OCI-LY7 (cell line): Measurements from ENCODE around the gene FHDC1. TPM values are rescaled to one million over a fixed set of nuclear protein-coding genes. Genes with fewer than 3 reads are reported as not detected.

Experiments
- BruUV-seq: library from RNA; stranded (reverse); fragments of 400-500 nt; replicated peaks from 2 replicates; lab custom pipeline; 2021; lab: Mats Ljungman, UMichigan
- CTCF ChIA-PET: fragments of 300-600 bp; sonication (Branson Sonifier 250); formaldehyde crosslinking; loops from one replicate; lab custom pipeline; 2022; ENCODE audit warnings: antibody characterized with exemption; ENCODE audit not compliant: unreplicated experiment; lab: Charles Lee
- POLR2A ChIA-PET: fragments of 300-600 bp; sonication (Branson Sonifier 250); formaldehyde crosslinking; loops from one replicate; lab custom pipeline; 2022; ENCODE audit warnings: antibody characterized with exemption; lab: Charles Lee
- DNase-seq: peaks from one replicate; pipeline ENCODE4 v3.0.0-alpha.2; 2015; ENCODE audit warnings: low spot score
- H2AFZ ChIP-seq: fragments of 200-600 bp; sonication (generic), shearing (Covaris generic); 2 replicates; pipeline ENCODE4 v1.6.1; 2014; ENCODE audit warnings: mild to moderate bottlenecking, antibody characterized with exemption, low read length, moderate library complexity
- H3K27ac ChIP-seq: fragments of 200-600 bp; sonication (generic); 2 replicates; pipeline ENCODE4 v1.5.1; 2014; ENCODE audit warnings: mixed run types, low read depth, mild to moderate bottlenecking, moderate library complexity, low read length, inconsistent platforms; ENCODE audit not compliant: poor library complexity, severe bottlenecking
- H3K36me3 ChIP-seq: fragments of 200-600 bp; sonication (generic); 2 replicates; pipeline ENCODE4 v1.6.1; 2014; ENCODE audit warnings: mild to moderate bottlenecking, antibody characterized with exemption, low read length, moderate library complexity, mixed read lengths; ENCODE audit not compliant: insufficient read depth
- H3K4me1 ChIP-seq: fragments of 200-600 bp; sonication (generic); 2 replicates; pipeline ENCODE4 v1.5.1; 2014; ENCODE audit warnings: mild to moderate bottlenecking, low read length; ENCODE audit not compliant: insufficient read depth, poor library complexity, severe bottlenecking
- H3K4me2 ChIP-seq: fragments of 200-600 bp; sonication (generic); 2 replicates; pipeline ENCODE4 v1.6.1; 2014; ENCODE audit warnings: mild to moderate bottlenecking, low read length
- H3K4me3 ChIP-seq: fragments of 200-600 bp; sonication (generic); 2 replicates; pipeline ENCODE4 v1.5.1; 2014; ENCODE audit warnings: mild to moderate bottlenecking, low read depth, low read length; ENCODE audit not compliant: poor library complexity, severe bottlenecking
- H3K79me2 ChIP-seq: fragments of 200-600 bp; sonication (generic); 2 replicates; pipeline ENCODE4 v1.6.1; 2016; ENCODE audit warnings: low read depth, mild to moderate bottlenecking, low read length, moderate library complexity, mixed read lengths; ENCODE audit not compliant: insufficient read depth
- H3K9me2 ChIP-seq: fragments of 200-600 bp; sonication (generic); 2 replicates; pipeline ENCODE4 v1.6.1; 2016; ENCODE audit warnings: mild to moderate bottlenecking, low read length, mixed read lengths; ENCODE audit not compliant: insufficient read depth
- H3K9me3 ChIP-seq: fragments of 200-600 bp; sonication (generic); 2 replicates; pipeline ENCODE4 v1.6.1; 2014; ENCODE audit warnings: mild to moderate bottlenecking, mixed run types, low read length, mixed read lengths
- H4K20me1 ChIP-seq: fragments of 200-600 bp; sonication (generic); 2 replicates; pipeline ENCODE4 v1.6.1; 2014; ENCODE audit warnings: mild to moderate bottlenecking, antibody characterized with exemption, low read length, moderate library complexity, mixed read lengths; ENCODE audit not compliant: insufficient read depth
- EZH2phosphoT487 ChIP-seq: fragments of 200-600 bp; sonication (generic); IDR thresholded peaks from 2 replicates; pipeline ENCODE4 v1.6.1; 2018; ENCODE audit warnings: low read depth, borderline replicate concordance, mild to moderate bottlenecking, mixed run types, antibody characterized with exemption, low read length, moderate library complexity, mixed read lengths
- intact Hi-C: fragments of 100-400 bp; cut with micrococcal nuclease; formaldehyde crosslinking; loops from one replicate; pipeline ENCODE4 v1.10.0; 2022; ENCODE audit not compliant: unreplicated experiment
- total RNA-seq, 2 experiments: library from RNA; depleted of rRNA in 1 of 2; stranded (reverse); fragments of >200 nt in 1 of 2; shearing (Covaris generic) in 1 of 2; gene quantifications; 2 replicates each; pipeline ENCODE4 v1.2.3, GENCODE V29; 2014 to 2022
- TF ChIP-seq, protein P1 (sequence below): fragments of 200-600 bp; sonication (generic); conservative IDR thresholded peaks from 2 replicates; pipeline ENCODE4 v1.5.1; 2014; ENCODE audit warnings: mild to moderate bottlenecking, antibody characterized with exemption, low read length, moderate library complexity, mixed read lengths

FHDC1 gene
- total RNA-seq, 2 experiments from 2014 or later = 0.04 to 0.13 TPM

DNA sequence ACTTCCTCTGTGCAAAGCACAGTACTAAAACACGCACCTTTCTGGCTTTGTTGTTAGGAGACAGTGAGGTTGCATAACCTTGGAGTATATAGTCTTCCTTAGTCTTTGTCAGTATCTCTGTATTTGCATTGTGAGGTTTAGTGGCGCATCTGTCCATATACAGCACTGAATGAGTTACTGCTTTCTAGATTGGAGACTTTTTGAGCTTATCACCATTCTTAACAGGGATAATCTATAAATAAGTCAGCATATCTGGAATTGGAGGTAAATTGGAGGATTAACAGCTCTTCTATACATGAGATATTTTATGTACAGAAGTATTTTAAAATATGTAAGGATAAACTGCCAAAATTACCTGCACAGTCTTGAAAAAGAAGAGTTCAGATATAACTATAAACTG is 4.3 kb downstream of the FHDC1 start:
- H3K9me2 ChIP-seq = no peaks in the 10 kb centered on the region
- POLR2A ChIA-PET = interaction anchor here (0.7 to 1.3 kb wide), 3 partner anchors 11 to 27 kb away, joined by 3 to 6 read pairs (median 4); no protein-coding TSS in a partner anchor

DNA sequence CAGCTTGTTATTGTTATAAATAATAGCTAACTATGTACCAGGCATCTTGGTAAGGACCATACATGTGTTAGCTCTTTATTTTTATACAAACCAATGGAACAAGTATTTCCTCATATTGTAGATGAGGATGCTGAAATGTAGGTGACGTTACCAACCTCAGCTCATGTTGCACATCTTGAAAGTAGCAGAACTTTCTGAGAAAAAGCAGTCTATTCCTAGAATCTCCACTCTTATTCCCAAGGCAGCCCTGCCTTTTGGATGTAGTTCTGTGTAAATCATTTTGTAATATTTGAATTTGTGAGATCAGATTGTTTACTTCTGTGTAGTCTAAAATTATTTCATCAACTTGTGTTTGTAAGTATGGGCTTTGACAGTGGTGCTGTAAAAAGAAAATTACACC is 5.3 kb downstream of the FHDC1 start:
- Histone ChIP-seq H3K4me2 (no peak overlapping the region), H4K20me1 (no peaks in the 10 kb centered on the region), H3K9me2 (no peaks in the 10 kb centered on the region), H3K4me1 (no peaks in the 10 kb centered on the region), H2AFZ (no peak overlapping the region), H3K9me3 (no peaks in the 10 kb centered on the region), H3K36me3 (no peaks in the 10 kb centered on the region), H3K79me2 (no peaks in the 10 kb centered on the region), H3K4me3 (no peak overlapping the region), H3K27ac (no peak overlapping the region)
- DNase-seq = no peak
- TF ChIP-seq, protein P1, sequence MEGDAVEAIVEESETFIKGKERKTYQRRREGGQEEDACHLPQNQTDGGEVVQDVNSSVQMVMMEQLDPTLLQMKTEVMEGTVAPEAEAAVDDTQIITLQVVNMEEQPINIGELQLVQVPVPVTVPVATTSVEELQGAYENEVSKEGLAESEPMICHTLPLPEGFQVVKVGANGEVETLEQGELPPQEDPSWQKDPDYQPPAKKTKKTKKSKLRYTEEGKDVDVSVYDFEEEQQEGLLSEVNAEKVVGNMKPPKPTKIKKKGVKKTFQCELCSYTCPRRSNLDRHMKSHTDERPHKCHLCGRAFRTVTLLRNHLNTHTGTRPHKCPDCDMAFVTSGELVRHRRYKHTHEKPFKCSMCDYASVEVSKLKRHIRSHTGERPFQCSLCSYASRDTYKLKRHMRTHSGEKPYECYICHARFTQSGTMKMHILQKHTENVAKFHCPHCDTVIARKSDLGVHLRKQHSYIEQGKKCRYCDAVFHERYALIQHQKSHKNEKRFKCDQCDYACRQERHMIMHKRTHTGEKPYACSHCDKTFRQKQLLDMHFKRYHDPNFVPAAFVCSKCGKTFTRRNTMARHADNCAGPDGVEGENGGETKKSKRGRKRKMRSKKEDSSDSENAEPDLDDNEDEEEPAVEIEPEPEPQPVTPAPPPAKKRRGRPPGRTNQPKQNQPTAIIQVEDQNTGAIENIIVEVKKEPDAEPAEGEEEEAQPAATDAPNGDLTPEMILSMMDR = no peak
- TF ChIP-seq EZH2phosphoT487 = no peak
- intact Hi-C loops = no loop called here
- ChIA-PET CTCF (no interaction called here), POLR2A (interaction anchor here (1.3 kb wide), 1 partner anchor 13 kb away, joined by 6 read pairs; no protein-coding TSS in a partner anchor)
- BruUV-seq = no TSS peak

More for the DNA sequence above, 4.3 kb downstream of the FHDC1 start:
- no peak overlapping the region for H2AFZ ChIP-seq
- CTCF ChIA-PET = no interaction called here
- no peak overlapping the region for H3K4me3 ChIP-seq
- no TSS peak for BruUV-seq
- TF ChIP-seq EZH2phosphoT487 = no peak
- TF ChIP-seq, protein P1 = no peak
- no peak overlapping the region for H3K27ac ChIP-seq
- H4K20me1 ChIP-seq = no peaks in the 10 kb centered on the region
- no peaks in the 10 kb centered on the region for H3K79me2 ChIP-seq
- intact Hi-C loops = no loop called here
- H3K9me3 ChIP-seq = no peaks in the 10 kb centered on the region
- H3K4me1 ChIP-seq = no peaks in the 10 kb centered on the region
- no peak for DNase-seq
- no peak overlapping the region for H3K4me2 ChIP-seq
- no peaks in the 10 kb centered on the region for H3K36me3 ChIP-seq

DNA sequence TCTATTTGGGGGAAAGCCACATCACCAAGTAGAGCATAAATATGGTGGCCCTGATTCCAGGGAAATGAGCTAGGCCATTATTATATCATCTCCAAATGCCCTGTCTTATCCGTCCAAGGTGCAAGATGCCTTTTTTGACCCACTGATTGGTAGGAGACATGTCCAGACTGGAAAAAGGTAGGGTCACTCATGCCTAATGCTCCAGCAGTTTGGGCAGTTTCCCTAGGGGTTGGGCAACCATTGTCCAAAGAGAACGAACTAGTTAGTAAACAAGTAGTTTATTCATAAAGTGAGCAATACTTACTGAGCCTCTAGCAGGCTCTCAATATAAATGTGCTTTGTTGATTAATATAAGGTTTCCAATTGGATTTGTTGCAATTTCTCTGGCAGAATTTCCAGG is 6.2 kb downstream of the FHDC1 start:
- POLR2A ChIA-PET = interaction anchor here (0.6 kb wide), 1 partner anchor 8 kb away, joined by 3 read pairs; no protein-coding TSS in a partner anchor
- BruUV-seq = no TSS peak
- Histone ChIP-seq H3K4me2 (no peak overlapping the region), H2AFZ (no peak overlapping the region), H3K4me1 (no peaks in the 10 kb centered on the region), H3K9me3 (no peaks in the 10 kb centered on the region), H3K27ac (no peak overlapping the region), H3K9me2 (no peaks in the 10 kb centered on the region), H3K79me2 (no peaks in the 10 kb centered on the region), H4K20me1 (no peaks in the 10 kb centered on the region), H3K36me3 (no peaks in the 10 kb centered on the region), H3K4me3 (no peak overlapping the region)
- CTCF ChIA-PET = no interaction called here
- no peak for TF ChIP-seq EZH2phosphoT487
- TF ChIP-seq, protein P1 = no peak
- DNase-seq = no peak
- intact Hi-C loops = no loop called here
